Stomach smooth muscle (tissue), 2 donors: Measurements from ENCODE around the gene PDZD7.

Source experiments
- H3K27ac ChIP-seq: one replicate; pipeline ENCODE4 v1.7.0; 2013; ENCODE audit warnings: mild to moderate bottlenecking, low read length, inconsistent platforms
- H3K27me3 ChIP-seq, 2 donors: one replicate each; pipeline ENCODE4 v1.7.0; 2013; ENCODE audit warnings: low read length in 2 of 2; ENCODE audit not compliant: insufficient read depth in 2 of 2, control insufficient read depth in 1 of 2
- H3K36me3 ChIP-seq, 2 donors: one replicate each; pipeline ENCODE4 v1.7.0; 2013; ENCODE audit warnings: low read length in 2 of 2; ENCODE audit not compliant: control insufficient read depth in 2 of 2, insufficient read depth in 2 of 2
- H3K4me1 ChIP-seq: one replicate; pipeline ENCODE4 v1.7.0; 2013; ENCODE audit warnings: low read length; ENCODE audit not compliant: control insufficient read depth, insufficient read depth
- H3K4me3 ChIP-seq, 2 donors: one replicate each; pipeline ENCODE4 v1.7.0; 2013; ENCODE audit warnings: low read length in 2 of 2
- H3K9ac ChIP-seq, 2 donors: one replicate each; pipeline ENCODE4 v1.7.0; 2013; ENCODE audit warnings: low read length in 2 of 2, mild to moderate bottlenecking in 1 of 2
- H3K9me3 ChIP-seq, 2 donors: one replicate each; pipeline ENCODE4 v1.7.0; 2013; ENCODE audit warnings: low read length in 2 of 2; ENCODE audit not compliant: control insufficient read depth in 2 of 2
- donor health status: healthy.
- donor health status: Pancreatic carcinoma.

PDZD7 gene

DNA sequence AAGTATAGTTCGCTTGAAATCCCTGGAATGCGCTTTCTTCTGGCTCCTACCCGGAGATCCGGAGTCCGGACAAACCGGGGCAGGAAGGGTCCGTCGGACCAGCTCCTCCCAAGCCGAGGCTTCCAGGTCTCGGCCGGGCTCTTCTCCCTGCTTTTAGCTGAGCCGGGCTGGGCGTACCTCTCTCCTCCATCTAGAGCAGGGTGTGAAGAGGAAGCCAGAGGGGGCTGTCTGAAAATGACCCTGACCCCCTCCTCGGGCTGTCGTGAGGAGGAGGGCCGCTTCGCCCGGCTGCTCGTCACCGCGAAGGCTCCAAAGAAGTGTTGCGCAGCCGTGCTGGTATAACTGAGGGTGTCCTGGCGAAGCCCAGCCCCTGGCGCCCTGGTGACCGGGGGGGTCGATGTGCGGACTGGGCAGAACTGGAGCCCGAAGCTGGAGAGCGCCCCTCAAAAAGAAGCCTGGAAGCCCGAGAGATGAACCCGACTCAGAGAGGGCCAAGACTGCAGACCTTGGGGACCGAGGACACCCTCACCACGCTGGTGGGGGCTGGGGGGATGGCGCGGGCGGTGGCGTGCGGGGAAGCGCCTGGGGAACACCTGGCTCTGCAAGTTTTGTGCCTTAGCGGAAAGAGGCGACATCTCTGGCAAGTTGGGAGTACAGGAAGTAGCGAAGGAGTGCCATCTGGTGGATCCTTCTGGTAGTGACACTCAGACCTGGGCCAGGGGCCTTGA lies 36.6 kb upstream of the PDZD7 start:
- H3K4me3 ChIP-seq, result peak overlapping the region; percentile 65 to 80
- H3K36me3 ChIP-seq, result no peaks in the 10 kb centered on the region
- H3K9ac ChIP-seq, result peak overlapping the region; percentile 2 to 40
- peaks cover 44 to 54% of the 10 kb centered on the region in 2 donors for H3K27me3 ChIP-seq
- no peaks in the 10 kb centered on the region for H3K9me3 ChIP-seq
- H3K27ac ChIP-seq, result no peak overlapping the region
- peaks cover 41% of the 10 kb centered on the region for H3K4me1 ChIP-seq

GRCh38 chr10:101066896-101067355 lies 36.0 kb upstream of the PDZD7 start:
- H3K27me3 ChIP-seq, result peaks cover 46 to 57% of the 10 kb centered on the region in 2 donors
- H3K4me1 ChIP-seq, result peaks cover 47% of the 10 kb centered on the region
- H3K9ac ChIP-seq, result peak overlapping the region in 1 of 2 donors; percentile 40
- no peaks in the 10 kb centered on the region for H3K9me3 ChIP-seq
- H3K4me3 ChIP-seq, result peak overlapping the region; percentile 65 to 80
- H3K27ac ChIP-seq, result no peak overlapping the region
- no peaks in the 10 kb centered on the region for H3K36me3 ChIP-seq

GRCh38 chr10:101066146-101066895 lies 35.4 kb upstream of the PDZD7 start:
- Histone ChIP-seq H3K4me1 (peaks cover 53% of the 10 kb centered on the region), H3K9ac (peak overlapping the region in 1 of 2 donors; percentile 13), H3K27ac (no peak overlapping the region), H3K4me3 (peak overlapping the region; percentile 13 to 80), H3K27me3 (peaks cover 42 to 55% of the 10 kb centered on the region in 2 donors), H3K36me3 (no peaks in the 10 kb centered on the region), H3K9me3 (no peaks in the 10 kb centered on the region)

DNA sequence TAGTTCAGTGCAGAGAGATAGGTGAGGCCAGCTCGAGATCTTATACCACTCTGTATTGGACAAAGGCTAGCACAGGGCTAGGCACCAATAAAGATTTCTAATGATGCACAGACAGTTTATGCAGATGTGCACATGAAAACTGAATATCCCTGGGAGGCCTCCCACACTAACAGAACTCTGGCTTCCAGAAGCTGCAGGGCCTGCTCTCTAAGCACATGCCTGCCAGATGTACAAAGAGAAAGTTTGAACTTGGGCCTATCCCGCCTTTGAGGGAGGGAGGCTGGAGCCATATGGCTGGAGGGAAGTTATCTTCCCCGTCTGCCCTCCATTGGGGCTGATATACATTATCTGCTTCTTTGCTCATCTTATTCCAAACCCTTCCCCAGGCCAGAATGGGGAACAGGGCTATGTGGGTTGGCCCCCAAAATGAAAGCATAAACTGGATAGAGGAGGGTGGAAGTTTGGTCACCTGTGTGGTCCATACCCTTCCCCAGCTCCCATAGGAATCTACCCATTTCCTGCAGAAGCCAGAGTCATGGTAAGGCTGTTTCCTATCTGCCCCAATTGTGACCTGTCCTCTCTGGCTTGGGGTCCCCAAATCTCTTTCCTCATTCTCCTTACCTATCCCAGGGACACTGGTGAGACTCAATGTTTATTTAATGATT lies 34.7 kb upstream of the PDZD7 start:
- Histone ChIP-seq H3K4me1 (peaks cover 58% of the 10 kb centered on the region), H3K9me3 (no peaks in the 10 kb centered on the region), H3K27me3 (peaks cover 42 to 55% of the 10 kb centered on the region in 2 donors), H3K4me3 (peak overlapping the region; percentile 13 to 80), H3K36me3 (no peaks in the 10 kb centered on the region), H3K27ac (no peak overlapping the region), H3K9ac (peak overlapping the region in 1 of 2 donors; percentile 13)

DNA sequence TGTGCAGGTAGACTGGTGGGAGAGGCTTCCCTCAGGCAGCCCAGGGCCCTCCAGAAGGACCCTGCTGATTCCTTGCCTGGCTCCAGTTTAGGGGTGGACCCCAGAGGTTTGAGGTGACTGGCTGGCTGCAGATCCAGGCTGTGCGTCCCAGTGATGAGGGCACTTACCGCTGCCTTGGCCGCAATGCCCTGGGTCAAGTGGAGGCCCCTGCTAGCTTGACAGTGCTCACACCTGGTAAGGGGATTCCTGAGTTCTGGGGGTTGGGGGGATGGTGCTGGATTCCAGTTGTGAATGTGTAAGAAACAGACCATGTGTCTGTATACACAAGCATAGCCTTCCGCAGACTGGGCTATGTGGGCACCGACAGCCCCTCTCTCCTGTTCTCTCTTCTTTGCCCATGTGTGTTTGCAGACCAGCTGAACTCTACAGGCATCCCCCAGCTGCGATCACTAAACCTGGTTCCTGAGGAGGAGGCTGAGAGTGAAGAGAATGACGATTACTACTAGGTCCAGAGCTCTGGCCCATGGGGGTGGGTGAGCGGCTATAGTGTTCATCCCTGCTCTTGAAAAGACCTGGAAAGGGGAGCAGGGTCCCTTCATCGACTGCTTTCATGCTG lies 33.6 kb upstream of the PDZD7 start:
- Histone ChIP-seq H3K27ac (no peak overlapping the region), H3K4me3 (no peak overlapping the region), H3K36me3 (no peaks in the 10 kb centered on the region), H3K4me1 (peaks cover 64% of the 10 kb centered on the region), H3K27me3 (peaks cover 42 to 55% of the 10 kb centered on the region in 2 donors), H3K9ac (no peak overlapping the region), H3K9me3 (no peaks in the 10 kb centered on the region)

GRCh38 chr10:101063548-101064414 lies 32.9 kb upstream of the PDZD7 start:
- Histone ChIP-seq H3K9ac (no peak overlapping the region), H3K27ac (no peak overlapping the region), H3K4me1 (peaks cover 64% of the 10 kb centered on the region), H3K36me3 (no peaks in the 10 kb centered on the region), H3K4me3 (no peak overlapping the region), H3K27me3 (peaks cover 42 to 55% of the 10 kb centered on the region in 2 donors), H3K9me3 (no peaks in the 10 kb centered on the region)

- H3K27me3 ChIP-seq, result peaks cover 42 to 55% of the 10 kb centered on the region in 2 donors
- peak overlapping the region in 1 of 2 donors; percentile 99 for H3K4me3 ChIP-seq
- peaks cover 64% of the 10 kb centered on the region for H3K4me1 ChIP-seq
- H3K9ac ChIP-seq, result no peak overlapping the region
- H3K9me3 ChIP-seq, result no peaks in the 10 kb centered on the region
- no peak overlapping the region for H3K27ac ChIP-seq
- H3K36me3 ChIP-seq, result no peaks in the 10 kb centered on the region
These were observed 32.2 kb upstream of the PDZD7 start for GRCh38 chr10:101063050-101063525.

DNA sequence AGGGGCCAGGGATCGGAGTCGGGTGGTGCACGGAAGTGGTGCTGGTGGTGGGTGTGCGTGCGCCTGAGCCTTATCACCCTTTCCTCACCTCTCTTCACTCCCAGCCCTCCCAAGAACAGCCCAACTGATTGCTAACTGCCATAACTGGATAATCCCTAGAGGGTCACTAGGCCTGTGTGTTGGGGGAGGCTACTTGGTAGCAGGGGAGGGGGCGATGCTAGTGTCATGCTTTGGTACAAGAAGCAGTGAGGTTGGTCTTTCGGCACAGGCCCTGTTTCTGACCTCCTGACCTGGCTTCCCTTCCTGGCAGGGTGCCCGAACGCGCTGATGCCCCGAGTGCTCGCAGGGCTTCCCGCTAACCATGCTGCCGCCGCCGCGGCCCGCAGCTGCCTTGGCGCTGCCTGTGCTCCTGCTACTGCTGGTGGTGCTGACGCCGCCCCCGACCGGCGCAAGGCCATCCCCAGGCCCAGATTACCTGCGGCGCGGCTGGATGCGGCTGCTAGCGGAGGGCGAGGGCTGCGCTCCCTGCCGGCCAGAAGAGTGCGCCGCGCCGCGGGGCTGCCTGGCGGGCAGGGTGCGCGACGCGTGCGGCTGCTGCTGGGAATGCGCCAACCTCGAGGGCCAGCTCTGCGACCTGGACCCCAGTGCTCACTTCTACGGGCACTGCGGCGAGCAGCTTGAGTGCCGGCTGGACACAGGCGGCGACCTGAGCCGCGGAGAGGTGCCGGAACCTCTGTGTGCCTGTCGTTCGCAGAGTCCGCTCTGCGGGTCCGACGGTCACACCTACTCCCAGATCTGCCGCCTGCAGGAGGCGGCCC lies 31.5 kb upstream of the PDZD7 start:
- Histone ChIP-seq H3K36me3 (no peaks in the 10 kb centered on the region), H3K27me3 (peaks cover 40 to 54% of the 10 kb centered on the region in 2 donors), H3K9ac (no peak overlapping the region), H3K4me1 (peaks cover 61% of the 10 kb centered on the region), H3K27ac (no peak overlapping the region), H3K4me3 (peak overlapping the region in 1 of 2 donors; percentile 99), H3K9me3 (no peaks in the 10 kb centered on the region)

DNA sequence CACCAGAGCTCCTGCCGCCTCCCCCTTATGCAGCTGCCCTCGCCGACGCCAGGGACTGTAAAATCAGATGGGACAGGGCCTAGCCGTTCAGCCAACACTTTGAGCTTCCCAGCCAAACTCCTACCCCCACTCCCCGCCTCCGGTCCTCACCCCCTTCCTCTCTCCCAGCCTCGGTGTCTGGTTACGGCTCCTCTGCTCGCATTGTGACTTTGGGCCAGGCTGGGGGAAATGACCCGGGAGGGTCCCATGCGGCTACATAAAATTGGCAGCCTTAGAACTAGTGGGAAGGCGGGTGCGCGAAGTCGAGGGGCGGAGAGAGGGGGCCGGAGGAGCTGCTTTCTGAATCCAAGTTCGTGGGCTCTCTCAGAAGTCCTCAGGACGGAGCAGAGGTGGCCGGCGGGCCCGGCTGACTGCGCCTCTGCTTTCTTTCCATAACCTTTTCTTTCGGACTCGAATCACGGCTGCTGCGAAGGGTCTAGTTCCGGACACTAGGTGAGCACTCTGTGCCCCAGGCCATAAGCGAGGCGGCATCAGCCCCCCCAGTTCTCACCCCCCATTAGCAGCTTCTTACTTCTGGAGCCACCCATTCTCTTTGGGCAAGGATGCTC lies 30.8 kb upstream of the PDZD7 start, which contains the start of gene KAZALD1:
Gene KAZALD1, plus strand, starts transcription at position 366 of the 608 bp plus-strand sequence. CDS start 604 bp downstream, outside the sequence.
- Histone ChIP-seq H3K27ac (peak within 1 kb of the TSS; percentile 82), H3K36me3 (no peaks in the 10 kb centered on the region), H3K4me3 (peak within 1 kb of the TSS; percentile 83 to 99), H3K9ac (peak within 1 kb of the TSS; percentile 77 to 99), H3K4me1 (peaks cover 55% of the 10 kb centered on the region), H3K9me3 (no peaks in the 10 kb centered on the region), H3K27me3 (peaks cover 36 to 49% of the 10 kb centered on the region in 2 donors)
